GM18867 (cell line): ENCODE results near the gene GRIK4.
"Not testable (repeated sequence)": the region's sequence is repeated elsewhere in the genome, so short reads cannot be mapped to it uniquely, and the experiment has no call there.

ENCODE experiments used
- ATAC-seq: cut with Tn5 transposase; IDR thresholded peaks from one replicate; pipeline ENCODE4 v1.9.1; 2021; ENCODE audit warnings: mild to moderate bottlenecking, moderate library complexity; ENCODE audit not compliant: unreplicated experiment

GRIK4 gene, protein sequence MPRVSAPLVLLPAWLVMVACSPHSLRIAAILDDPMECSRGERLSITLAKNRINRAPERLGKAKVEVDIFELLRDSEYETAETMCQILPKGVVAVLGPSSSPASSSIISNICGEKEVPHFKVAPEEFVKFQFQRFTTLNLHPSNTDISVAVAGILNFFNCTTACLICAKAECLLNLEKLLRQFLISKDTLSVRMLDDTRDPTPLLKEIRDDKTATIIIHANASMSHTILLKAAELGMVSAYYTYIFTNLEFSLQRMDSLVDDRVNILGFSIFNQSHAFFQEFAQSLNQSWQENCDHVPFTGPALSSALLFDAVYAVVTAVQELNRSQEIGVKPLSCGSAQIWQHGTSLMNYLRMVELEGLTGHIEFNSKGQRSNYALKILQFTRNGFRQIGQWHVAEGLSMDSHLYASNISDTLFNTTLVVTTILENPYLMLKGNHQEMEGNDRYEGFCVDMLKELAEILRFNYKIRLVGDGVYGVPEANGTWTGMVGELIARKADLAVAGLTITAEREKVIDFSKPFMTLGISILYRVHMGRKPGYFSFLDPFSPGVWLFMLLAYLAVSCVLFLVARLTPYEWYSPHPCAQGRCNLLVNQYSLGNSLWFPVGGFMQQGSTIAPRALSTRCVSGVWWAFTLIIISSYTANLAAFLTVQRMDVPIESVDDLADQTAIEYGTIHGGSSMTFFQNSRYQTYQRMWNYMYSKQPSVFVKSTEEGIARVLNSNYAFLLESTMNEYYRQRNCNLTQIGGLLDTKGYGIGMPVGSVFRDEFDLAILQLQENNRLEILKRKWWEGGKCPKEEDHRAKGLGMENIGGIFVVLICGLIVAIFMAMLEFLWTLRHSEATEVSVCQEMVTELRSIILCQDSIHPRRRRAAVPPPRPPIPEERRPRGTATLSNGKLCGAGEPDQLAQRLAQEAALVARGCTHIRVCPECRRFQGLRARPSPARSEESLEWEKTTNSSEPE

DNA sequence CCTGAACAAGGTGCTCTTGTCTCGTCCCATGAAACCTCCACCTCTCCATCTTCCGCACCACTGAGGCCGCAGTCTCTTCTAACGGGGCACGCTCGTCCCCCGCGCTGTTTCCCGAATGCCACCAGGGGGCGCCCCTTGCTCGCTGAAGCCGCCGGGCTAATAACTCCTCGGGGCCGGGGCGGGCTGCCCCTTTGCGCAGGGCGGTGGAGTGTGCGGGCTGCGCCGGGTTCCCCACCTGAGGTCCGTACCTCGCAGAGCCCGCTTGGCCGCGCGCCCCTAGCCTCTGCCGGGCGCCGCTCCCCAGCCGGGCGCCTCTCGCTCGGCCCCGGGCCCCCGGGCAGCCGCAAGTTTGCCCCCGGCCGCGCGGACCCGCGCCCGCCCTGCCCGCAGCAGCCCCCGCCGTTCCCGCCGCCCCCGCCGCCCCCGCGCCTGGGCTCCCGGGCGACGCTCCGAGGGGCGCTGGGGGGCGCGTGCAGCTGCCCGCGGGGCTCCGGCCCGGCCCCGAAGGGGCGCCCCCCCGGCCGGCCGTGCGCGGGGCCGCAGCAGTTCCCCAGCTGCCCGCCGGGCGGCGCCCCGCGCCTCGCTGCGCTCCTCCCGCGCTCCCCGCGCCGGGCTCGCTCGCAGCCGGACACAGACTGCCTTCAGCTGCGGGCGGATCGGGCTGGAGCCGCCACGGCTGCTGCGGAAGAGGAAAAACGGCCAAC lies at the start of gene GRIK4:
Gene GRIK4 (plus strand): TSS at position 633 of the 704 bp plus-strand sequence. CDS start 148,571 bp downstream, outside the sequence.
- peak; percentile 90 for ATAC-seq

DNA sequence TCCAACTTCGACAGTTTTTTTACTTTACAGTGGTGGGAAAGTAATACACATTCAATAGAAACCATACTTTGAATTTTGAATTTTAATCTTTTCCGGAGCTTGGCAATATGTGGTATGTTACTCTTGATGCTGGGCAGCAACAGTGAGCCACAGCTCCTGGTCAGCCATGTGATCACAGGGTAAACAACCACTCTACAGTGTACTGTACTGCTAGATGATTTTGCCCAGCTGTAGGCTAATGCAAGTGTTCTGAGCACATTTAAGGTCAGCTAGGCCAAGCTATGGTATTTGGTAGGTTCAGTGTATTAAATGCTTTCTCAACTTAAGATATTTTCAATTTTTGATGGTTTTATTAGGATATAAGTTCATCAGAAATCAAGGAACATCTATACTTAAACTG lies 48.7 kb upstream of the GRIK4 start:
- ATAC-seq = no peak

DNA sequence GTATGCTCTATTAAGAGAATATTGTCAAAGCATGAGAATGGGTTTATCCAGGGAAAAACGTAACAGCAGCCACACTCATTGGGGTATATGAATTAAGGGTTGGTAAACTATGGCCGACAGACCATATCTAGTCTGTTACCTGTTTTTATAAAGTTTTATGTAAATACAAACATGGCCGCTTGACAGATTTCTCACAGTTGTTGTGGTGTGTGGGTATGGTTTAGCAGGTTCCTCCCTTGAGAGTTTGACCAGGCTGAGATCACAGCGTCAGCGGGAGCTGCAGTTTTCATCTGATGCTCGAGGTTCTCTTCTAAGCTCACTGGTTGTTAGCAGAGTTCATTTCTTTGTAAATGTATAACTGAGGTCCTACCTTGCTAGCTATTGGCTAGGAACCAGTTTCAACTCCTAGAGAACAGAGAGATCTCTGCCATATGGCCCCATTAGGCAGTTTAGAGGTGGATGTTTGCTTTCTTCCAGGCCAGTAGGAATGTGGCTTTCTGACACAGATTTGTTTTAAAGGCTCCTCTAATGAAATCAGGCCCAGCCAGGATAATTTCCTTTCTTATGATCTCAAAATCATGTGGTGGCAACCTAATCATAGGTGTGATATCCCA lies 45.5 kb upstream of the GRIK4 start:
- ATAC-seq = no peak

DNA sequence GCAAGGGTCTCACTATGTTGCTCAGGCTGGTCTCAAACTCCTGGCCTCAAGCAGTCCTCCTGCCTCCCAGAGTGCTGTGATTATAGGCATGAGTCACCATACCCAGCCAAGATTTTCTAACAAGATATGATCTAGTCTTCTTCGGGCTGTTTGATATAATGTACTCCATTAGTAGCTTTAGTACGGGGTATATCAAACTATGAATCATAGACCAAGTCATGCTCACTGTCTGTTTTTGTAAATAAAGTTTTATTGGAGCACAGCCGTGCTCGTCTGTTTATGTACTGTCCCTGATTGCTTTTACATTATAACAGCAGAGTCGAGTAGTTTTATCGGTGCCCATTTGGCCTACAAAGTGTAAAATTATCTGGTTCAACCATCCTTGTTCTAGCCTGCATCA lies 43.9 kb upstream of the GRIK4 start:
- ATAC-seq = no peak

DNA sequence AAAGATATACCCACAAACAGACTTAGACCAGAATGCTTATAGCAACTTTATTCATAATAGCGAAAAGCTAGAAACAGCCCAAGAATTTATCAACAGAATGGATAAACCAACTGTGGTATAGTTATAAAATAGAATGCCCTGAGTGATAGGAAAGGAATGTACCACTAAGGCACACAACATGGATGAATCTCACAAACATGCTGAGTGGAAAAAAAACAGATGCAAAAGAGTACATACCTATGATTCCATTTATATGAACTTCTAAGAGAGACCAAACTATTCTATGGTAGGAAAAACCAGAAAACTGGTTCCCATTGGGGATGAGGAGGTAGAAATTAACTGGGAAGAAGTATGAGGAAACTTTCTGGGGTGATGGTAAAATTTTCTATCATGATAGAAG lies 40.4 kb upstream of the GRIK4 start:
- no peak for ATAC-seq

DNA sequence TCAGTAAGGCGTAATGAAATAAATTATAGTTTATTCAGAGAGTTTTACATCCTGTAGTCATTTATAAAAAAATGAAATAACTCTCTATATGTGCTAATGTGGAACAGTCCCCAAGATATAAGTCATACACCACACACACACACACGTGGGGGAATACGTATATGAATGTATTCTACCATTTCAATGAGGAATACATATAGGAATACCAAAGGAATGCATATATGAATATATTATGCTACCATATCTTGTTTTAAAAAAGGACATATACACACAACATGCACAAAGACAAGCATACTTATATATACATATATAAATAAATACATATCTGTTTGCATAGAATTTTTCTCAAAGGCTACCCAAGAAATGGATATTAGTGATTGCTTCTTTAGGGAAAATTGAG lies 39.6 kb upstream of the GRIK4 start:
- no peak for ATAC-seq

DNA sequence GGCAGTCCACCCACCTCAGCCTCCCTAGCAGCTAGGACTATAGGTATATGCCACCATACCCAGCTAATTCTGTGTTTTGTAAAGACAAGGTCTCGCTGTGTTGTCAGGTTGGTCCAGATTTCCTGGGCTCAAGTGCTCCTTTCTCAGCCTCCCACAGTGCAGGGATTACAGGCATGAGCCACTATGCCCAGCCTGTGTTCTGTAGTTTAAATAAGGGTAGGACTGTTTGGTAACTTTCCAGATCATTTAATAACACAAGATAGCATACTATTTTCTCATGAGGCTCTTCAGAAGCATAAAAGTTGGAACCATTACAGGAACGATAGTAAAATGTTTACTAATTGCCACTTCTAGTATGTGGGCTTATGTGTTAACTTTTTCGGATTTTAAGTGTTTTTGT lies 38.0 kb upstream of the GRIK4 start:
- no peak for ATAC-seq

DNA sequence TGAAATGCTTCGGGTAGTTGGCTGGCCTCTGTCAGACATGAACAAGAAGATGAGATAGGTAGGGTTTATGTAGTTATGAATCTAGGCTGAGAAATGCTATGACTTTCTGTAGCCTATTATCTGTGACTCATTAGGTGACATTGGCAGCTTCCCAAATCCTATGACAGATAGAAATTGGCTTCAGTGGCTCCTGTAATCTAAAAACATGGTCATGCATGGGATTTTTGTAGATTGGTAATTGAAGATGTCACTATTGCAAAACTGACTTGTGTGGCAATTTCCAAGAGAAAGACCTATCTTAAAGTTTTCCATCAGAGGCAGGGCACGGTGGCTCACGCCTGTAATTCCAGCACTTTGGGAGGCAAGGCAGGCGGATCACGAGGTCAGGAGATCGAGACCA lies 29.4 kb upstream of the GRIK4 start:
- ATAC-seq = no peak

DNA sequence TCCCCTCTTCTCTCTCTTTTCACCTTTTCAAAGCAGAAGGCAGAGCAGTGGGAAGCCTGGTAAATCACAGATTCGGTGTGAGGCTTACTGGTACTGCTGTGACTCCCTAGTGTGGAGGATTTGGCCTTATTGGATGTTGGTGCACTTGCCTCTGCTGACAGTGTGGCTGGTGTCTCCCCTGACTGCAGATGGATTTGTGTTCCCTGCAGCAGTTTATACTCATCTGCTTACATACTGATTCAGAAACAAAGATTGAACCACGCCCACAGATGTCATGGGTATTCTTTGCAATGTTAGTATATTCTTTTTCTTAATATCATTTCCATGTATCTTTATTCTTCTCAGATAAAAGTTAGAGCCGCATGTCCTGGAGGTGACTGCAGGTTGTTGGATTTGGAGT lies 26.8 kb upstream of the GRIK4 start:
- no peak for ATAC-seq

DNA sequence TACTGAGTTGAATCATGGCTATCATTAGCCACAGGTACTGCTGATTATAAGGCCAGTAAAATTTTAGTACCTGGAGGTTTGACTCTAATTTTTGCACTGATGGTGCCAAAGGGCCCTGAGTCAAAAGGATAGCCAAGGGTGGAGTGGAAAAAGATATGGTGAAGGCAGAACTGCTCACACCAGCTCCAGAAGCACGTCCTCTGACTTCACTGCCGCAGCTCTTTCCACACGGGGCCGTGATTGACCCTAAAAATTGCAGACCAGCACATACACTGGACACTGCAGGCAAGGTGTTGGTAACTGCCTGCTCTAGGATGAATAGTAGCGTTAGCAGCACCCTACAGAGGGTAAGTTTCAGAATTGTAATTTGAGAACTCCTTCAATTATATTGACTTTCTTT lies 25.4 kb upstream of the GRIK4 start:
- no peak for ATAC-seq

DNA sequence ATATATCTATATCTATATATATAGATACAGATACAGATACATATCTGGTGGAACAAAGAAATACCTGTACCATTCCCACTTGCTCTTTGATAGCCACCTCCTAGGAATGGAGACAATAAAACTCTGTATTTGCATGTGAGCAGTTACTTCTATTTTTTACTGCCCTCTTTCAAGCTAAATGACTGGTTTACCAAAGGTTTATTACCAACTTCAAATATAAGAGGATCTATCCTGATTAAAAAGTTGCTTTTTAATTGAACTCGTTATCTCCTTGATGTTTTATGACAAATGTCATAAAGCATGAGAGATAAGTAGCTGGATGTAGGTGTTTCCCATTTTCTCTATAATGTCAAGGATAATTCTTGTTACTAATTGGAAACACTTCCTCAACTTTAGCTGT lies 21.7 kb upstream of the GRIK4 start:
- no peak for ATAC-seq

DNA sequence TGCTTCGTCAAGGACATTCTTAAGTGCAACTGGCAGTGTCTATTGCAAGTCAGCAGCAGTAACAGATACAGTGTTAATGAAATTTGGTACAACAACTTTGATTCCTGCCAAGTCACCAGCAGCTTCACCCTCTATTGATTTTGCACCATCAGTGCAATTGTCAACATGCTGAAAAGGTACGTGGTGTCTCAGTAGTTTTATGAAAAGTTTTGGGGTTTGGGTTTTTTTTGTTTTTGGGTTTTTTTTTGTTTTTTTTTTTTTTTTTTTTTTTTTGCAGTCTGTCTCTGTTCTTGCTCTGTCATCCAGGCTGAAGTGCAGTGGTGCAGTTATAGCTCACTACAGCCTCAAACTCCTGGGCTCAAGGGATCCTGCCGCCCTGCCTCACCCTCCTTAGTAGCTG lies 19.1 kb upstream of the GRIK4 start:
- ATAC-seq = no peak

DNA sequence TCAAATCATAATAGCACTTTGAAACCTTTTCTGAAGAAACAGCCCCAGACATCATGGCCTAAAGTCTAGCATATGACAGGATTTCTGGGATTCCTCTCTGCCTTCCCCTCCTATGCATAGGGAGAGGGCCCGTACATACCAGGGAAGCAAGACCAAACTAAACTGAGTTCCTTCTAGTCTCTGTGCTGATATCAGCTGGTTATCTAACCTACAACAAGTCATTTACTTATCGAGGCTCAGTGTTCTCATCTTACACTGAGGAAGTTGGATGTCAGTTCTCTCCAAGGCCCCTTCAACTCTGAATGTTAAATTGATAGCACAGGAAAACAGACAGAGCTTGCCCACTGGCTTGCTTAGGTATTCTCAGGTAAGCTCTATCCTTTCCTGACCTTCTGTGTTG lies 17.0 kb upstream of the GRIK4 start:
- ATAC-seq = no peak

DNA sequence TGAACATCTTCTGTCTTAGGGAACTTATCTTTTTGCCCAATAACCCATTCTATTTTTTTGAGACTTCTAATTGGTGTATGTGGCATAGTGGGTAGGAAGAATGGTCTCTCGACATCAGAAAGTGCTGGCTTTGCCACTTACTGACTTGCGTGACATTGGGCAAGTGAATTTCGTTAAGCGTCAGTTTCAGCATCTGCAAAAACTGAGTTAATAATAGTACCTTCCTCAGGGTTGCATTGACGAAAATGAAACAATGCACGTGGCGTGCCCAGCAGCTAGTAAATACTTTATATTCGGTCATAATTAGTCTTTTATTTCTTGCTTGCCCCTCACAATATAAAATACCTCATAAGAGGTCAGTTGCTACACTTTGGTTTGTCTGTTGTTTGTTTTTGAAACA lies 12.5 kb upstream of the GRIK4 start:
- peak; percentile 51 for ATAC-seq

DNA sequence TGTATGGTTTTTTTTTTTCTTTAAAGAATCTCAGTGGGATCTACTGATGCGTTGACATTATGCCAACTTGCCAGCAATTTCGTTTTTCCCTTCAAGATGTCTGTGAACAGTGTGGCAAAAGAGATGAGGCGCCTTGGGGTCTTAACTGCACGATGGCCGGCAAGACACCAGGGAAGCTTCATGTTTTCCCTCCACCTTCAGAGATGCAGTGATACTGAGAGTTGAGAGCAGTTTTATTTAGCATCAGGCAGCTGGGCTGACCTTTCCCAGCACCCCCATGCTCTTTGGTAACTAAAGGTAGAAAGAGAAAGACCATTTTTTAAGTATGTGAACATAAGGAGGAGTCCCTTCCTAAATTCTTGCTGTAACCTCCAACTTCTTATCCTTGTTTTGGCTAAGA lies 11.7 kb upstream of the GRIK4 start:
- ATAC-seq = peak; percentile 41

DNA sequence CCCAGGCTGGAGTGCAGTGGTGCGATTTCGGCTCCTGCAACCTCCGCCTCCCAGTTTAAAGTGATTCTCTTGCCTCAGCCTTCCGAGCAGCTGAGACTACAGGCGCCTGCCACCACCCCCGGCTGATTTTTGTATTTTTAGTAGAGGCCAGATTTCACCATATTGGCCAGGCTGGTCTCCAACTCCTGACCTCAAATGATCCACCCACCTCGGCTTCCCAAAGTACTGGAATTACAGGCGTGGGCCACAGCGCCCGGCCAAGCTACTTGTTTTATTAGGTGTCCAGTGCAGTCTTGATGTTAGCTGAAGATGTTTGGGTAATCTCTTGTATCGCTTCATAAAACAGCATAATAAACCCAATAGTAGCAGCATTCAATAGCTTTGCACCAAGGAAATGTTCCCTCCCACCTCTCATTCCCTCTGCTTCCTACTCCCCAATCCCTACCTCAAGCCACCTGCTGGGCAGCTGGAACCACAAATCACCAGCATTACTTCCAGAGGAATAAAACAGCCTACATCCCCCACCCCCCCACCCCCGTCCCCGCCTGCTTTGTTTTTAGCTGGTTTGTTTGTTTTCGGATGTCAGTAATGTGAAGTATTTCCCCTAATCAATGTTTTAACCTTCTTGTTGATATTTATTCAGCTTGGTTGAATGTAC lies 11.0 kb upstream of the GRIK4 start:
- peak; percentile 28 for ATAC-seq

DNA sequence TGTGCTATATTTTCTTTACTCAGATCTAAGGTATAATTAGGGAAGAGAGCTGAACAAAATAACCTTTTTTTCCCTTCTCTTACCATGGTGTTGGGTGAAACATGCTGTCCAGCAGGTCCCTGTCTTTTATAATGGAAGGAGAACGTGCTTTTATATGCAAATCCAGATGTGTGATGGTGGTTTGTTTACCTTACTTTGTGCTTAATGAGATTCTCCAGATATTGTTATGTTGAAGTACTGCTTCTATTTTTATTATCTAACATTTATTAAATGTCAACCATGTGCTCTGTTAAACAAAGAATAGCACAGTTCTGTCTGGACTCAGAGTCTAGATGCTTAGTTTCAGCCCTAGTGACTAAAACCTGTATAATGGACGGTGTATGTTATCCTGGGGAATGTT lies 10.1 kb upstream of the GRIK4 start:
- no peak for ATAC-seq

DNA sequence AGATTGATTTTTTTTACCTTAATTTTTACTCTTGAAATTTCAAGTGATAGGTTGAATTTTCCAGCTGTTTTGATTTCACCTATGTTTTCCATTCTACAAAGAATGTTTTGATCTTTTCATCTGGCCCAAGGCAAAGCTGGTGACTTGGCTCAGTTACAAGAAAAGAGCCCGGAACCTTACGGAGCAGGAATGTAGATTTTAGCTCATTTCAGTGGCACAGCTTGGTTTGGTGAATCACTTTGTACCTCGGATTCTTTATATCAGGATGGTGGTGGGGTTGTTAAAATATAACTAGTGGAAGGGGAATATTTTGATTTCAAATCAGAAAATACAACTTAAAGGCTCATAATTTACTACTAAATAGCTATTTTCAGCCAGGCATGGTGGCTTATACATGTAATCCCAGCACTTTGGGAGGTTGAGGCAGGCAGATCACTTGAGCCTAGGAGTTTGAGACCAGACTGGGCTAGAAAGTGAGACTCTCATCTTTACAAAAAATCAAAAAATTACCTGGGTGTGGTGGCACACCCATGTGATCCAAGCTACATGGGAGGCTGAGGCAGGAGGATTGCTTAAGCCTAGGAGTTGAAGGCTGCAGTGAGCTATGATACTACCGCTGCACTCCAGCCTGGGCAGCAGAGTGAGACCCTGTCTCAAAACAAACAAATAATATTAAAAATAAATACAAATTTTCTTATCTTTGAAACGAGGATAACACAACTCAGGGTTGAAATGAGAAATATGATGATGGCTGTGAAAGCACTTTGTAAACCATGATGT lies 9.4 kb upstream of the GRIK4 start:
- ATAC-seq = no peak

DNA sequence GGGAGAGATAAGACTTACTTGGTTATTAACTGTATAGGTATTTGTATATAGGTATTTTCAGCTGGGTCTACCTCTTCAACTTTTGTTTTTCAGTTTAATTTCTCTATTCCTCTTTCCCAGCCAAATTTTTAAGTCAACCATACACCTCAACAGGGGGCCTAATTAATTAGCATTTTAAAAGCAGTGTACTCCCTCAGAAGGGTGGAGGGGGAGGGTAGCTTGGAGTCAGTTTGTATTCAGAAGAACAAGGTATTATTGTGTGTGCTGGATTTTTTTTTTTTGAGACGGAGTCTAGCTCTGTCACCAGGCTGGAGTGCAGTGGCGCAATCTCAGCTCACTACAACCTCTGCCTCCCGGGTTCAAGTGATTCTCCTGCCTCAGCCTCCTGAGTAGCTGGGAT lies 8.0 kb upstream of the GRIK4 start:
- ATAC-seq = not testable (repeated sequence)
